A673 (cell line): ENCODE results near the gene AKR1C4. TPM values are rescaled to one million over a fixed set of nuclear protein-coding genes. Genes with fewer than 3 reads are reported as not detected.

ENCODE experiments used
- BruUV-seq: library from RNA; stranded (reverse); fragments of 400-500 nt; replicated peaks from 2 replicates; lab custom pipeline; 2021; lab: Mats Ljungman, UMichigan
- CTCF ChIA-PET: fragments of 300-600 bp; sonication (Branson Sonifier 250); formaldehyde crosslinking; loops from one replicate; lab custom pipeline; 2022; ENCODE audit warnings: antibody characterized with exemption; lab: Charles Lee
- POLR2A ChIA-PET: fragments of 300-600 bp; sonication (Branson Sonifier 250); formaldehyde crosslinking; loops from one replicate; lab custom pipeline; 2022; ENCODE audit warnings: antibody characterized with exemption; ENCODE audit not compliant: low non-redundant PET; lab: Charles Lee
- DNase-seq: peaks from one replicate; pipeline ENCODE4 v3.0.0-alpha.2; 2015; ENCODE audit warnings: low spot score
- H3K27ac ChIP-seq: fragments of 200-600 bp; sonication (generic); 2 replicates; pipeline ENCODE4 v1.5.1; 2016; ENCODE audit warnings: mixed run types, low read depth, mild to moderate bottlenecking, mixed read lengths, antibody characterized with exemption, low read length; ENCODE audit not compliant: poor library complexity, severe bottlenecking
- H3K27me3 ChIP-seq: fragments of 200-600 bp; sonication (generic); replicated peaks from 2 replicates; pipeline ENCODE4 v1.6.1; 2017; ENCODE audit warnings: mixed run types, low read depth, mild to moderate bottlenecking, mixed read lengths, antibody characterized with exemption, low read length; ENCODE audit not compliant: insufficient read depth, poor library complexity
- H3K36me3 ChIP-seq: fragments of 200-600 bp; sonication (generic); 2 replicates; pipeline ENCODE4 v1.6.1; 2016; ENCODE audit warnings: mixed run types, mild to moderate bottlenecking, mixed read lengths, antibody characterized with exemption, low read length; ENCODE audit not compliant: insufficient read depth, poor library complexity, severe bottlenecking
- H3K4me1 ChIP-seq: fragments of 200-600 bp; sonication (generic); 2 replicates; pipeline ENCODE4 v1.6.1; 2017; ENCODE audit warnings: mixed run types, mild to moderate bottlenecking, mixed read lengths, antibody characterized with exemption, low read length; ENCODE audit not compliant: insufficient read depth, poor library complexity, severe bottlenecking
- H3K4me3 ChIP-seq: fragments of 200-600 bp; sonication (generic); 2 replicates; pipeline ENCODE4 v1.5.1; 2016; ENCODE audit warnings: low read depth, mixed run types, mild to moderate bottlenecking, mixed read lengths, low read length; ENCODE audit not compliant: poor library complexity, severe bottlenecking
- H3K9me3 ChIP-seq: fragments of 200-600 bp; sonication (generic); 2 replicates; pipeline ENCODE4 v1.6.1; 2016; ENCODE audit warnings: mixed run types, low read depth, mild to moderate bottlenecking, mixed read lengths, antibody characterized with exemption, low read length; ENCODE audit not compliant: poor library complexity, severe bottlenecking
- EZH2 ChIP-seq: fragments of 200-600 bp; sonication (generic); IDR thresholded peaks from 2 replicates; pipeline ENCODE4 v1.6.1; 2017; ENCODE audit warnings: borderline replicate concordance, low read depth, mild to moderate bottlenecking, mixed read lengths, antibody characterized with exemption, low read length; ENCODE audit not compliant: poor library complexity, severe bottlenecking
- intact Hi-C: fragments of 100-400 bp; cut with micrococcal nuclease; formaldehyde crosslinking; loops from one replicate; pipeline ENCODE4 v1.10.0; 2022; ENCODE audit not compliant: unreplicated experiment
- total RNA-seq: library from RNA; stranded (reverse); gene quantifications from 2 replicates; pipeline ENCODE4 v1.2.3, GENCODE V29; 2021
- TF ChIP-seq, protein P1 (sequence below): fragments of 300-800, 200-600 bp; sonication (generic); conservative IDR thresholded peaks from 2 replicates; pipeline ENCODE4 v1.5.1; 2017; ENCODE audit warnings: low read depth, mild to moderate bottlenecking, antibody characterized with exemption, low read length, moderate library complexity, mixed read lengths

Gene AKR1C4
- total RNA-seq, 1 experiment from 2014 or later = not detected

DNA sequence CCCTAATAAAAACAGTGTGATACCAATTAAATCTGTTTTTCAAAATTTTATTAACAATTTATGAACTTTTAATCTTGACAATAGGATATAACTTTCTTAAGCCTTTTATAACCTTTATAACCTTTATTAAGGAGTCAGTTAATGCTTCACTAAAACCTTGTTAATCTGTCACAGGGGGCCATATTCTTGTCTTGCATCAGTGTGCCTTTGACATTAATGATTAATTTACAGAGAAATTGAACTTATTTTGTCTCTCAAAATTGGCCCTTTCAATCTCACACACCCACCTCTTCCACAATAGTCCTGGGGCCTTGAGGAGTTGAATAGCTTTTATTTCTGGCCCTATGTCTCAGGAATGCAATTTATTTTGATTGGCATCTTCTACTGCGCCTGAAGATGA is 68.5 kb downstream of the AKR1C4 start:
- intact Hi-C loops = no loop called here
- ChIA-PET POLR2A (no interaction called here), CTCF (no interaction called here)
- Histone ChIP-seq H3K27ac (no peak overlapping the region), H3K4me3 (no peak overlapping the region), H3K27me3 (no peaks in the 10 kb centered on the region), H3K9me3 (peaks cover 31% of the 10 kb centered on the region), H3K36me3 (peaks cover 16% of the 10 kb centered on the region), H3K4me1 (no peaks in the 10 kb centered on the region)
- no peak for DNase-seq
- BruUV-seq = no TSS peak
- TF ChIP-seq, protein P1, sequence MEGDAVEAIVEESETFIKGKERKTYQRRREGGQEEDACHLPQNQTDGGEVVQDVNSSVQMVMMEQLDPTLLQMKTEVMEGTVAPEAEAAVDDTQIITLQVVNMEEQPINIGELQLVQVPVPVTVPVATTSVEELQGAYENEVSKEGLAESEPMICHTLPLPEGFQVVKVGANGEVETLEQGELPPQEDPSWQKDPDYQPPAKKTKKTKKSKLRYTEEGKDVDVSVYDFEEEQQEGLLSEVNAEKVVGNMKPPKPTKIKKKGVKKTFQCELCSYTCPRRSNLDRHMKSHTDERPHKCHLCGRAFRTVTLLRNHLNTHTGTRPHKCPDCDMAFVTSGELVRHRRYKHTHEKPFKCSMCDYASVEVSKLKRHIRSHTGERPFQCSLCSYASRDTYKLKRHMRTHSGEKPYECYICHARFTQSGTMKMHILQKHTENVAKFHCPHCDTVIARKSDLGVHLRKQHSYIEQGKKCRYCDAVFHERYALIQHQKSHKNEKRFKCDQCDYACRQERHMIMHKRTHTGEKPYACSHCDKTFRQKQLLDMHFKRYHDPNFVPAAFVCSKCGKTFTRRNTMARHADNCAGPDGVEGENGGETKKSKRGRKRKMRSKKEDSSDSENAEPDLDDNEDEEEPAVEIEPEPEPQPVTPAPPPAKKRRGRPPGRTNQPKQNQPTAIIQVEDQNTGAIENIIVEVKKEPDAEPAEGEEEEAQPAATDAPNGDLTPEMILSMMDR = no peak
- no peak for TF ChIP-seq EZH2

DNA sequence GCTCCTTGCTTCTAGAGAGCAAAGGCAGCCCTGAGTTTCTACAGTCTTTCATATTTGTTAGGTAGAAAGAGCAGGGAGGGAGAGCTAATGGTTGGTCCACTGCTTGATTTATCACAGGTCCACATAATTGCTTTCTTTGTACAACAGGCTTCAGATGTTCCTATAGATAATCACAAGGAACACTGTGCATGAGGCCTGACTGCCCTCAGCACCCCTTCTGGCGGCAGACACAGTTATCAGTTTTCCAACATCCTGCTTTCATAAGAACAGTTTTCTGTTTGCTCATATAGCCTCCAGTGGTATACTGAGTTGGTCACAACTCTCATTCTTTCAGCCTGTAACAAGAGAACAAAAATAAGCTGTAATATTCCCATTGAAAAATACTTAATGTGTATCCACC is 69.7 kb downstream of the AKR1C4 start:
- no peak for DNase-seq
- no peak for TF ChIP-seq EZH2
- TF ChIP-seq, protein P1 = no peak
- POLR2A ChIA-PET = no interaction called here
- Histone ChIP-seq H3K4me1 (no peaks in the 10 kb centered on the region), H3K36me3 (peaks cover 16% of the 10 kb centered on the region), H3K4me3 (no peak overlapping the region), H3K9me3 (peaks cover 31% of the 10 kb centered on the region), H3K27ac (no peak overlapping the region), H3K27me3 (no peaks in the 10 kb centered on the region)
- BruUV-seq = no TSS peak
- CTCF ChIA-PET = no interaction called here
- intact Hi-C loops = no loop called here

DNA sequence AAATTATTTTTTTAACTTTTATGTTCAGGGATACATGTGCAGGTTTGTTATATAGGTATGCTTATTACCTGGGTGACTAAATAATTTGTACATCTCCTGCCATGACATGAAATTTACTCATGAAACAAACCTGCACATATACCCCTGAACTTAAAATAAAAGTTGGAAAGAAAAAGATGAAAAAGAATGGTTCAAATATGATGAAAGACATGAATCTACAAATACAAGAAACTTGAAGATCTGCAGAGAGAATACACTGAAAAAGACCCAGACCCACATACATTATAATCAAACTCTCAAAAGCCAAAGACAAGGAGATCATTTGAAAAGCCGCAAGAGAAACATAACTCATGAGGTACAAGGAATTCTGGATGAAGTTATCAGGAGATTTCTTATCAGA is 70.2 kb downstream of the AKR1C4 start:
- no peak for TF ChIP-seq EZH2
- TF ChIP-seq, protein P1 = no peak
- Histone ChIP-seq H3K4me1 (no peaks in the 10 kb centered on the region), H3K4me3 (no peak overlapping the region), H3K27me3 (no peaks in the 10 kb centered on the region), H3K27ac (no peak overlapping the region), H3K36me3 (peaks cover 16% of the 10 kb centered on the region), H3K9me3 (peaks cover 31% of the 10 kb centered on the region)
- ChIA-PET POLR2A (no interaction called here), CTCF (interaction anchor here (0.5 kb wide), 1 partner anchor 1655 kb away, joined by 3 read pairs; no protein-coding TSS in a partner anchor)
- BruUV-seq = no TSS peak
- intact Hi-C loops = no loop called here
- DNase-seq = no peak
